A549 treated with CpdA at 1 μM for 4 hours (cell line): ENCODE data around the gene RAB40C. TPM values are rescaled to one million over a fixed set of nuclear protein-coding genes. Genes with fewer than 3 reads are reported as not detected.

Source experiments
- total RNA-seq: library from RNA; stranded (reverse); fragments of 200-300 nt; extraction: Qiagen RNA extraction; gene quantifications from 5 replicates; pipeline ENCODE4 v1.2.3, GENCODE V29; 2022; ENCODE audit warnings: low read depth

RAB40C gene, protein sequence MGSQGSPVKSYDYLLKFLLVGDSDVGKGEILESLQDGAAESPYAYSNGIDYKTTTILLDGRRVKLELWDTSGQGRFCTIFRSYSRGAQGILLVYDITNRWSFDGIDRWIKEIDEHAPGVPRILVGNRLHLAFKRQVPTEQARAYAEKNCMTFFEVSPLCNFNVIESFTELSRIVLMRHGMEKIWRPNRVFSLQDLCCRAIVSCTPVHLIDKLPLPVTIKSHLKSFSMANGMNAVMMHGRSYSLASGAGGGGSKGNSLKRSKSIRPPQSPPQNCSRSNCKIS
- 13.7 to 19.3 TPM (median 16.9 TPM) in 5 replicates for total RNA-seq

DNA sequence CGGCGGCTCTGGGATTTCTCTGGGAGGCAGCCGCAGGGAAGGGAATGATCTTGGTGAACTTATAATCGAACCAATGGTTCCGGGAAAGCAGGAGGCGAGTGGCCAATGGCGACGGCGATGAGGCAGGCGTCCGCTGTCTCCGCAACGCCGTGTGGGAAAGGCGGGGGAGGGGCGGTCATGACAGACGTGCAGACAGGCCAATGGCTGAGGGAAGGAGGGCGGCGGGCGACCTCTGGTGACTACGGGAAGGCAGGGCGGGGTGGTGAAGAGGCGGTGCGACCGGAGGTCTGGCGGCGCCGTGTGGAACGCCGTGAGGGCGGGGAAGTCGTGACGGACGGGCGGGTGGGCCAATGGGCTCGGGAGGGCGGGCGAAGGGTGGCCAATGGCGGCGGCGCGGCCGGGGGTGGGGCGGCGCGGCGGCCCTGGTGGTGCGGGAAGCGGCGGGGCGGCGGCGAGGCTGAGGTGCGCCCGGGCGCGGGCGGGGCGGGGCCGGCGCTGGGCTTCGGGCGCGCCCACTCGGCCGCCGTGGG is at the start of gene RAB40C:
Gene RAB40C (plus strand): TSS at position 409 of the 530 bp plus-strand sequence. CDS start 226 bp downstream, outside the sequence.

DNA sequence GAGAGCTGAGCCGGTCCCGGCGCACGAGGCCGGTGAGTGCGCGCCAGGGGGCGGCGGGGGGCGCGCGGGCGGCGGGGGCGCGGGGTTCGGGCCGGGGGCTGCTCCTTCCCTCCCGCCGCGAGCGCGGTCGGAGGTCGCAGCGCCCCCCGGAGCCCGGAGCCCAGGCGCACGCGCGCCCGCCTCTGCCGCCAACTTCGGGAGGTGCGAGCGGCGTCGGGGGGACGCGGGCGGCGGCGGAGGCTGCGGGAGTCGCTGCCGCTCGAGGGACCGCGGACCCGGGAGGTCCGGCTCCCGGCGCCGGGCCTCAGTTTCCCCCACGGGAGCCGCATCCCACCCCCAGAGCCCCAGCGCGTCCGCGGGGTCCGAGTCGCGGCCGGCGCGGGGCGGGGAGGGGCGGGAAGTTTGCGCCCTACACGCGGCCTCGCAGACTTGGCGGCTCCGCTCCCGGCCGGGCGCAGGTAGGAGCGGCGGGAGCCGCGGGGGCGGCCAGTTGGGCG is 29.6 kb upstream of the RAB40C start, which contains the start of gene PRR35:
Gene PRR35 (plus strand): TSS at position 191 of the 497 bp plus-strand sequence. CDS start 2,901 bp downstream, outside the sequence.

DNA sequence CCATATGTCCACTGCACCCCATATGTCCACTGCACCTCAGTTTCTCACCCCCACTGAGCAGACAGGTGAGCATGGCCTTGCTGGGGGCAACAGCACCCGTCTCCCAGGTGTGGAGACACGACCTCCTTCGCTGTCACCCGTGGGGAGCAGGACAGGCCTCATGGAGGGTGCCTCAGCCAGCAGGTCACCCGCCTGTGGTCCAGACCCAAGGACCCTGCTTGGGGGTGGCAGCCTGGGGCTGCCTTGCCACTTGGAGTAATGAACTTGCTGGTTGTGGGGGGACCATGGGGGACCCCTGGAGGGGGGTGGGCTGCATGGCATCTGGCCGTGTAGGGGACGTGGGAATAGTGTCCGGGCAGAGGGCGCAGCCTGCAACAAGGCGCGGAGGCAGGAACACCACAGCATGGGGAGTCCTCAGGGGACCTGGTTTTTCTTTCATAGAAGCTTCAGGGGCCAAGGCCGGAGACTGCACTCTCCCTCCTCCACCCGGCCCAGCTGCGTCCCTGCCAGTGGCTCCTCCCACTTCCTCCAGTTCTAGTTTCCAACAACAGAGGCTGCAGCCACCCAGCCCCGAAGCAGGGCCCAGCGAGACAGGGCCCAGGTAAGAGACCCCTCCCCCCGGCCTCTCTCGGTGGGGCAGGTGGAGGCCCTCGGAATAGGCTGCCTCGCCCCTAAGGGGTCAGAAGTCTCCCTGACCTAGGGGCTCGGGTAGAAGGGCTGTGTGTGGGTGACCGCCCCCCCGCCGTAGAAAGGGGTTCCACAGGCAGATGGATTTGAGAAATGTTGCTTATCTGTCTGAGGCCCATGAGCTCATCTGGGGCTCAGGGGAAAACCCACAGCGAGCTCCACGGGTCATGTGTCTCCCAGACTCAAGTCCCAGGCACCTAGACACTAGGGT is 23.1 kb upstream of the RAB40C start, which contains the start of gene NHLRC4:
Gene NHLRC4 (plus strand): TSS at position 531 of the 898 bp plus-strand sequence. CDS start 1,043 bp downstream, outside the sequence.

DNA sequence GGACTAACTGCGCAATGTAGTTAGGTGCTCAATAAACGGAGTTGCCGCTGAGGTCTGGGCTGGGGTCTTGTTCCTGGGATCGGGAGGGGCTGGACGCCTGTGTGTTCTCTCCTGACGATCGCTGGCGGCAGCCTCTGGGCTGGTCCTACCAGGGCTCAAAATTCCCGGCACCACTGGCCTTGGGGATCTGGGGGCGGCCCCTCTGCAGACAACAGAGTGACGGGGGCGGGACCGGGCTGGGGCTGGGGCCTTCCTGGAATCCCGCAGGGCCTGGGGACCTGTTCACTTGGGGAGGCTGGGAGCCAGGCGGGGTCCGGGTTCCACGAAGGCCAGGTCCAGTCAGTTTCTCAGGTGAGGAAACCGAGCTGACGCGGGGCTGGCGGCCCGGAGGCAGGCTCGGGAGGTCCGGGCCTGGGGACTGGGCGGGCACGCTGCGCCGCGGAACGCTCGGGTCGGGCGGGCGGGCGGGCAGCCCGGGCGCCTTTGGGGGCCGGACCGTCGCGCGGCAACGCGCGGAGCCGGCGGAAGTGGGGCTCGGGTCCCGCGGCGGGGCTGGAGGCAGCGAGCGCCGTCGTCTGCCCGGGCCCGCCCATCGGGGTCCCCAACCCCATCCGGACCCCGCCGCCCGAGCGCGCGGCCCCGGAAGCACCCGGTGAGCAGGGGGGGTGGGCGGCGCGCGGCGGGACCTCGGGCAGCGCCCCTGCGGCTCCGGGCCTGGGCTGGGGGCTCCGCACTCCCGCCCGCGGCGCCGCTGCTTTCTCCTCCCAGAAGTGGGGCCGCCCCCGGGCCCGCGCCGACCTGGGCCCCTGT is 20.2 kb upstream of the RAB40C start, which contains the start of gene PIGQ:
Gene PIGQ (plus strand): TSS at position 524 of the 810 bp plus-strand sequence. CDS start 4,107 bp downstream, outside the sequence.

DNA sequence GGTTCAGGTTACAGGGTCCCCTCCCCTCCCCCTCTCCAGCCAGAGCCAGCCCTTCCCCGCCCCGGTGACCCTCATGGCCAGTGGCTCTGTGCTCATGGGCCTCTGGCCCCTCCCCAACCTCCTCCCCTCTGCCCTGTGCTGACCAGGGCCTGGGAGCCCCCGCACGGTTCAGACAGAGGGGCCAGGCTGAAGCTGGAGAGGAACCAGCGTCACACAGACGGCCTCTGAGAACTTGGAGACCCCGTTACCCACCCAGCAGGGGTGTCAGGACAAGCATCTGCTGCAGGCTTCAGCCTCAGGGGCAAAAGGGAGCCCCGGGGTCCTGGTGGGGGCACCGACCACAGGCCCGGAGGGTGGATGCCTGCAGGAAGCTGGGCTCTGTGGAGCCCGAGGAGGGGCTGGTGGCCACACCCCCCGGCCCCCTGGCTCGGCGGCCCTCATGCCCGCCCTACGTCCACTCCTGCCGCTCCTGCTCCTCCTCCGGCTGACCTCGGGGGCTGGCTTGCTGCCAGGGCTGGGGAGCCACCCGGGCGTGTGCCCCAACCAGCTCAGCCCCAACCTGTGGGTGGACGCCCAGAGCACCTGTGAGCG is 41.0 kb downstream of the RAB40C start, which contains the start of gene WFIKKN1:
Gene WFIKKN1 (plus strand): TSS at position 171 of the 591 bp plus-strand sequence. CDS start 269 bp downstream, at position 440.

DNA sequence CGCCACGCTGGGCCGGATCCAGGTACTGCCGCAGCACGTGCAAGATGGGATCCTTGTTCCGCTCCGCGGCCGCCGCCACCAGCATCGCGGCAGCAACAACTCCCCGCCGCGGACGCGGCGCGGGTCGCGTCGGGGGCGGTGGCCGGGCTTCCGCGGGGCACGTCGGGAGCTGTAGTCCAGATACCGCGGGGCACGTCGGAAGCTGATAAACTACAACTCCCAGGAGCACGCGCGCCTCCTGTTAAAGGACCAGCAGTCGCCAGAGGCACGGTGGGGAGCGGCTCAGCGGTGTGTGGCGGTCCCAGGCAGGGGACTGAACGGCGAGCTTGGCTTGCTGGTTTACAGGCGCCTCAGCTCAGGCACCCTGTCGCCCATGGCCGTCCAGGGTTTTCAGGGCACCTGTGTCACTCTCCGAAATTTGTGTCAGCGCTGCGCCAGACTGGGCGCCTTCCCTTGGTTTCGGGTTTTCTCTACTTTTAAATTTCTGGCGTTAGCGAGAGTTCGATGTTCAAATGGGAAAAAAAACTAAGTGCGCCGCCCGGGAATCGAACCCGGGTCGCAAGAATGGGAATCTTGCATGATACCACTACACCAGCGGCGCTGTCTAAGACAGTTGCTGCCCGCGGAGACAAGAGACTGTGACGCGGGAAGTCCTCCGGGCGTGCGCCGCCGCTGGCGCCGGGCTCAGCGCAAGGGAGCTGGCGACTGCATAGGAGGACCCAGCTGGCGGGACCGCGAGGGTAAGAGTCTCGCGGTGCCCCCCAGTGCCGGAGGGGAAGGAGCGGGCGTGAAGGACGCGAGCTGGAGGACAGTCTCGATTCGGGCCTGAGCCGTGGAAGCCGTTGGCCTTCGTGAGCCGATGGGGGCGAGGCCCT is 46.6 kb downstream of the RAB40C start, which contains the start of gene METTL26:
Gene METTL26 (minus strand): TSS at position 100 of the 875 bp plus-strand sequence. CDS start 15 bp downstream, at position 85.

DNA sequence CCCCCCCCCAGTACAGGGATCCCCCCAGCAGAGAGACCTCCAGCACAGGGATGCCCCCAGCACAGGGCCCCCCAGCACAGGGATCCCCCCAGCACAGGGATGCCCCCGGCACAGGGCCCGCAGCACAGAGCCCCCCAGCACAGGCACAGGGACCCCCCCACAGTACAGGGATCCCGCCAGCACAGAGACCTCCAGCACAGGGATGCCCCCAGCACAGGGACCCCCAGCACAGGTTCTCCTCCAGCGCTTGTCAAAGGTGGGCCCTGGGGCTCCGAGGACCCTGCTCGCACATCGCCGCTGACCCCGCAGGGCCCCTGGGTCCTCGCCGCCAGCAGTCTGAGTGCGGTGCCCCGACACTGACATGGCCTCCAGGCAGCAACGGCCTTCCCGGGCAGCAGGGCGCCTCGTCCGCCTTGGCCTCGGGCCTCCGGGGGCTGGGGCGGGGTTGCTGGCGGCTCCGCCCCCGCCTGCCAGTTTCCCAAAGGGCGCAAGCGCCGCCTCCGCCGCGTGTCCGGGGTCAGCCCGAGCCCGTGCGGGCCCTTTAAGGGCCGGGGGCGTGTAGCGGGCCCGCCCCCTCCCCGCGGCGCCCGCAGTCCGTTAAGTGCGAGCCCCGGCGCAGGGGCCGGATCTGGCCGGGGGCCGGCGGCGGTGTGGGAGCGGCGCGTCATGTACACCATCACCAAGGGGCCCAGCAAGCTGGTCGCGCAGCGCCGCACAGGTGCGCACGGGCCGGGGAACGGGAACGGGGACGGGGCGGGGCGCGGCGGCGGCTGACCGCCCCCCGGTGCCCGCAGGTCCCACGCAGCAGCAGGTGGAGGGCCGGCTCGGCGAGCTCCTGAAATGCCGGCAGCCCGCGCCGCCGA is 51.7 kb downstream of the RAB40C start, which contains the start of gene MCRIP2:
Gene MCRIP2 (plus strand): TSS at position 503 of the 863 bp plus-strand sequence. CDS start 164 bp downstream, at position 667.

DNA sequence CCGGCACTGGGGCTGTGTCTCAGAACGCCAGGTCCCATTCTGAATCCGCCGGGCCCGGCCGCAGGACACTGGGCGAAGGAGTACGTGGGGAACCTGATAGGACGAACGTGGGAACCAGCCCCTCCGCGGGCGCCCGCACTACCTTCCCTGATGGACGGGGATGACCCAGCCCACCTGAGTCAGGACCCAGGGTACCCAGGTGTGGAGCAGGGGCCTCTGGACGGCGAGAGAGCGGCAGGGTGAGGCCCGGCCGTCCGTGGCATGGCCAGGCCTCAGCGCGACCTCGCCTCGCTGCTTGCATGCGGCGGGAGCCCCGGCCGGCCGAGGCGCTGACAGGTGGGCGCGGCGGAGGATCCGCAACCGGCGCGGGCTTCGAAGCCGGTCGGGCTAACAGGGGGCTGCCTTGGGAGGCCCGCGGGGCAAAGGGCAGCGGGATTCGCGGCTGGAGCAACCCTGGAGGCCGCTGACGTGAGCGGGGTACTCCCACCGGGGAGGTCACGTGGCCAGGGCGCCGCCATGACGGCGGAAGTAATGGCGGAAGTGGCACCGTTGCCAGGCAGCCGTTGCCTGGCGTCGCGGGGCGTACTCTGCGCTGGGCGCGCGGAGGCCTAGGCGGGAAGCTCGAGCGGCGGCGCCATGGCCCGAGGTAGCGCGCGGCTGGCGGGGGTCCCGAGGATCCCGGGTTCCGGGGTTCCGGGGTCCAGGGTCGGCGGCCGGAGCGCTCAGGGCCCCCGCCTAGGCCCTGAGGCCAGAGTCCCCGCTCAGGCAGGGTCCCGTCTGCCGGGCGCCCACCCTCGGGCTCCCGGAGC is 59.1 kb downstream of the RAB40C start, which contains the start of gene WDR90:
Gene WDR90 (plus strand): TSS at position 585 of the 809 bp plus-strand sequence. CDS start 52 bp downstream, at position 637.

DNA sequence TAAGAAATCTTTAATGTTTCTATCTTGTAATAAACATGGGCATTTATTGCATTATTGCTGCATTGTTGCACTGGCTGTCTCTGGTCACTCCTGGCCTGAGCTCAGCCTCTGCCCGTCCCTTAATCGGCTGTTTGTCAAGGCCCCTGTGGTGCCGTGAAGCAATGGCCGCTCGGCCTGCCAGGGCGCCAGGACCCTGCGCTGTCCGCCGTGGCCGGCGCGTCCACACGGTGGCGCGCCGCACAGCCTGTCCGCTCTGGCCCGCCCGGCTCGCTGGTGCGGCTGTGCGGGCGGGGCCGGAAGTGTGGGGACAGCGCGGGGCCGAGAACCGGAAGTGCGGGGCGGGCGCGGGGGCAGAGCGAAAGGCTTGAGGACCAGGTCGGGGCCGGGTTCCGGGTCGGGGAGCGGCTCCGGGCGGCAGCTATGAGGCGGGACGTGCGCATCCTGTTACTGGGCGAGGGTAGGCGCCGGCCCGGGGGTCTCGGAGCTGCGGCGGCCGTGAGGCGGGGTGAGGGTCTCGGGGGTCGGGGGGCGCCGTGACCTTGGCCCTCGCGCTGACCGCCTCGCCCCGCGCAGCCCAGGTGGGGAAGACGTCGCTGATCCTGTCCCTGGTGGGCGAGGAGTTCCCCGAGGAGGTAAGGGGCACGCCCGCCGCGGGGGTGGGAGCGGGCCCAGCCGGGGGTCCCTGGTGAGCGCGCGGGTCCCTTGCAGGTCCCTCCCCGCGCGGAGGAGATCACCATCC is 78.1 kb downstream of the RAB40C start, which contains the start of gene RHOT2:
Gene RHOT2 (plus strand): TSS at position 353 of the 739 bp plus-strand sequence. CDS start 68 bp downstream, at position 421.

DNA sequence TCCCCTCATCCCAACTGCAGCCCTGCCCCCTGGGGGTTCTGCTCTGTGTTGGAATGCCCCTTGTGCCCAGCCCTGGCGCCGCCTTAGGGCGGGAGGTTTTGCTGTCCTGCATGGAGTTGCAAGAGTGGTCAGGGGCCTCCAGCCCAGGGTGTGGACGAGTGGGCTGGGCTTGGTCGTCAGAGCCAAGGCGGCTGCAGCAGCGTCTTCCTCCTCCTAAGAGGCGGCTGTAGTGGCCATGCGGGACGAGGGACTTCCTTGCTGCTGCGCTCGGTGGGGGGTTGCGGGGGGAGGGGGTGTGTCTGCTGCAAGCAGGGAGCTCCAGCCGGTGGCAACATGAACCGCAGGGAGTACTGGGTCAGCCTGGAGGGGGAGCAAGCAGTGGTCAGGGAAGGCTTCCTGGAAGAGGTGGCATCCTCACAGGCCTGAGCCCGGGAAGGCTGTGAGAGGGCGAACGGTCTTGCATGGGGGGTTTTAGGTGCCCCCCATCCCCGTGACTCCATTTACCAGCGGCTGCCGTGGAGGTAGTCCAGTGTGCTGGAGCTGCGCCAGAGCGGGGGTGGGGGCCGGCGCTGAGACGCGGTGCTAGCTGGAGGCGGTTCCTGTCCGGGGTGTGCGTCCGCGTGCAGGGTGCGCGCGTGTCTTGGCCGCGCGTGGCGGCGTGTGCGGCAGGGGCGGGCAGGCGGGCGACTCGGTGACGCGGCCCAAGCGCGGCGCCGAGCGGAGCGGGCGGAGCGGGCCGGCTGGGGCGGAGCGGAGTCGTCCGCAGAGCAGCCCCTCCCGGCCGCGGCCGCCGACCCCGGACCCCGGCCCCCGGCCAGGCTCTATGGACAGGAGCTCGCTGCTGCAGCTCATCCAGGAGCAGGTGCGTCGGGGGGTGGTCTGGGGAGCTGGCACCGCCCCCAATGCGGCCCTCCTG is 85.4 kb downstream of the RAB40C start, which contains the start of gene RHBDL1:
Gene RHBDL1 (plus strand): TSS at position 704 of the 916 bp plus-strand sequence. CDS start 120 bp downstream, at position 824.

Other genes with a start within 250 kb of the RAB40C start
- 27.2 to 35.2 TPM (median 34.5 TPM) in 5 replicates for gene AXIN1, start 237.3 kb upstream of the RAB40C start, total RNA-seq
- 114 to 137 TPM (median 122 TPM) in 5 replicates for gene MRPL28, start 219.5 kb upstream of the RAB40C start, total RNA-seq
- 22.4 to 38.6 TPM (median 36.8 TPM) in 5 replicates for gene PGAP6, start 208.1 kb upstream of the RAB40C start, total RNA-seq
- gene NME4, start 192.9 kb upstream of the RAB40C start, total RNA-seq, result 265 to 436 TPM (median 422 TPM) in 5 replicates
- gene DECR2, start 188.2 kb upstream of the RAB40C start, total RNA-seq, result 19.3 to 29.5 TPM (median 28.7 TPM) in 5 replicates
- gene RAB11FIP3, start 164.4 kb upstream of the RAB40C start, total RNA-seq, result 17.3 to 23.6 TPM (median 20.1 TPM) in 5 replicates
- 45.7 to 81.9 TPM (median 75.8 TPM) in 5 replicates for gene CAPN15, start 62.4 kb upstream of the RAB40C start, total RNA-seq
- 0.08 to 0.20 TPM (median 0.09 TPM) in 3 of 5 replicates, not detected in the others for gene PRR35, start 29.7 kb upstream of the RAB40C start, total RNA-seq
- 0.12 to 0.23 TPM (median 0.21 TPM) in 5 replicates for gene NHLRC4, start 23.1 kb upstream of the RAB40C start, total RNA-seq
- 28.6 to 41.6 TPM (median 36.3 TPM) in 5 replicates for gene PIGQ, start 20.1 kb upstream of the RAB40C start, total RNA-seq
- 0.13 to 0.23 TPM (median 0.16 TPM) in 4 of 5 replicates, not detected in the other for gene WFIKKN1, start 40.9 kb downstream of the RAB40C start, total RNA-seq
- gene METTL26, start 46.2 kb downstream of the RAB40C start, total RNA-seq, result 70.5 to 143 TPM (median 129 TPM) in 5 replicates
- 18.7 to 43.8 TPM (median 40.3 TPM) in 5 replicates for gene MCRIP2, start 51.8 kb downstream of the RAB40C start, total RNA-seq
- 16.8 to 31.5 TPM (median 24.8 TPM) in 5 replicates for gene WDR90, start 59.3 kb downstream of the RAB40C start, total RNA-seq
- gene RHOT2, start 78.1 kb downstream of the RAB40C start, total RNA-seq, result 66.4 to 97.4 TPM (median 83.6 TPM) in 5 replicates
- gene RHBDL1, start 85.6 kb downstream of the RAB40C start, total RNA-seq, result 1.0 to 1.6 TPM (median 1.5 TPM) in 5 replicates
- 78.9 to 127 TPM (median 111 TPM) in 5 replicates for gene STUB1, start 90.3 kb downstream of the RAB40C start, total RNA-seq
- gene JMJD8, start 94.3 kb downstream of the RAB40C start, total RNA-seq, result 68.3 to 83.7 TPM (median 79.8 TPM) in 5 replicates
- 4.9 to 7.4 TPM (median 6.3 TPM) in 5 replicates for gene WDR24, start 100.3 kb downstream of the RAB40C start, total RNA-seq
- 1.8 to 3.2 TPM (median 2.6 TPM) in 5 replicates for gene FBXL16, start 115.7 kb downstream of the RAB40C start, total RNA-seq
- gene METRN, start 125.1 kb downstream of the RAB40C start, total RNA-seq, result 64.1 to 206 TPM (median 188 TPM) in 5 replicates
- 25.8 to 60.1 TPM (median 55.1 TPM) in 5 replicates for gene ANTKMT, start 131.1 kb downstream of the RAB40C start, total RNA-seq
- gene CCDC78, start 136.4 kb downstream of the RAB40C start, total RNA-seq, result 3.7 to 7.1 TPM (median 5.7 TPM) in 5 replicates
- gene HAGHL, start 137.0 kb downstream of the RAB40C start, total RNA-seq, result 13.4 to 18.6 TPM (median 16.8 TPM) in 5 replicates
- gene CIAO3, start 150.9 kb downstream of the RAB40C start, total RNA-seq, result 16.7 to 26.8 TPM (median 22.7 TPM) in 5 replicates
- gene MSLN, start 170.7 kb downstream of the RAB40C start, total RNA-seq, result 1.4 to 3.1 TPM (median 2.8 TPM) in 5 replicates
- gene RPUSD1, start 198.3 kb downstream of the RAB40C start, total RNA-seq, result 31.5 to 55.5 TPM (median 49.7 TPM) in 5 replicates
- gene CHTF18, start 198.6 kb downstream of the RAB40C start, total RNA-seq, result 15.2 to 30.0 TPM (median 23.2 TPM) in 5 replicates
- not detected in 5 replicates for gene GNG13, start 210.7 kb downstream of the RAB40C start, total RNA-seq